DMS53 treated with DMSO at 0.1 percent for 48 hours (cell line): ENCODE data around the gene TTL.
"Not testable (repeated sequence)": the region's sequence is repeated elsewhere in the genome, so short reads cannot be mapped to it uniquely, and the experiment has no call there.

ENCODE experiments used
- DNase-seq: peaks from one replicate; lab custom pipeline; 2025; ENCODE audit not compliant: unreplicated experiment; lab: John Stamatoyannopoulos, UW

Gene TTL

DNA sequence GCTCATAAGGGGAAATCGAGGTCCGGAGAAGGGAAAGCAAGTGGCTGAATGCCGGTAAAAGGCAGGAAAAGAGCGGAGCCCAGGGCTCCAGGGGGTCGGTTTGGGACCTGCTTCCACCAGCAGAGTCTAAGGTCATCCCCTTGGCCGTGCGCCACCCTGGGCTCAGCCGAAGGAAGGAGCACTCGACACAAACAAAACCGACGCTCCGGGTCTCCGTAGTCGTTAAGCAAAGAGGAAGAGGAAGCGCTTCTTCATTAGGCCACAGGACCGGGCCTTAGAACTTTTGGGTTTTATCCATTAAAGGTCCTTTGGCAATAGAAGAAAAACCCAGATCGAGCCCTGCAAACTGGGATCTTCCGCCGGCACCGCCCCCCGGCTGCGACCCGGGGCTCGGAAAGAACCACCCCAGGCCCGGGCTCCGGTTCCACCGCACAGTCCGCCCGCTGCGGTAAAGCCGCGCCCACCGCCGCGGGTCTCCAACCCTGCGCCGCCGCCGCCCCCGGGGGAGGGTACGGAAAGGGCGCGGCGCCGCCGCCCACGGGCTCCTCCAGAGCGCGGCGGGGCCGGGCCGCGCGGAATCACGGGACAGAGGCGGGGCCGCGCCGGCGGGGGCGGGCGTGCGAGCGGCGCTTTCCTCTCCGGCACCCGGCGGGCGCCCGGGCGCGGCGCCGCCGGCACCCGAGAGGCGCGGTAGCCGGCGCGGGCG is at the start of gene TTL:
TTL (plus strand) TSS at position 629 of the 706 bp plus-strand sequence. CDS start 189 bp downstream, outside the sequence.
- DNase-seq, result peak; percentile 76

DNA sequence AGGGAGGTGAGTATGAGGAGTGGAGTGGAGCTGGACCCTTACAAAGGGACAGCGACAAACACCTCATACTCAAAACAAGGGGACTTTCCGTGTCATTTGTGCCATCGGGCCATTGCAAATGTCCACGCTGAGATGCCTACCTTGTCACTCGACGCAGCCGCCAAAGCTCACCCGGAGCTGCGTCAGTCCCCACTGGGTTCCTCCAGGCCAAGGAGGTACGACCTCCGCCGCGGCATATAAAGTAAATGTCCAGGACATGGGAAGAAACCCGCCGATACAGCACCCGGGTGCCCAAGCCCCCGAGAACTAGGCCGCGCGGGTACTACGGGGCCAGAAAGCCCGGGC is 49.6 kb upstream of the TTL start:
- DNase-seq, result not testable (repeated sequence)

DNA sequence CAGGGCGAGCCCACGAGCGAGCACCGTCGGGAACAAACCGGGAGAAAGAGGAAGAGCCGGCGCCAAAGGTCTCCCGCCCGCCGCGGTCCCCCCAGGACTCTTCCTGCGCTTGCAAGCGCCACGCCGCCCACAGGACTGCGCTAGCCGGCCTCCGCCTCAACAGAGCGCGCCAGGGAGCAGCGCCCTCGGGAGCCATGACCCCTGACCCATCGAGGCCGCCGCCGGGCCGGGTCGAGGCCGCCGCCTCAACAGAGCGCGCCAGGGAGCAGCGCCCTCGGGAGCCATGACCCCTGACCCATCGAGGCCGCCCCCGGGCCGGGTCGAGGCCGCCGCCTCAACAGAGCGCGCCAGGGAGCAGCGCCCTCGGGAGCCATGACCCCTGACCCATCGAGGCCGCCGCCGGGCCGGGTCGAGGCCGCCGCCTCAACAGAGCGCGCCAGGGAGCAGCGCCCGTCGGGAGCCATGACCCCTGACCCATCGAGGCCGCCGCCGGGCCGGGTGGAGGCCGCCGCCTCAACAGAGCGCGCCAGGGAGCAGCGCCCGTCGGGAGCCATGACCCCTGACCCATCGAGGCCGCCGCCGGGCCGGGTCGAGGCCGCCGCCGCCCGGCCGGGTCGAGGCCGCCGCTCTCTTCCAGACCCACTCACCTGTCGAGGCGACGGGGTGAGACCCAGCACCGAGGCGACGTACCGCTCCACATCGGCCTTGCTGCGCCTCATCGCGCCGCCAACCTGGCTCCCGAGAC is 49.0 kb upstream of the TTL start:
- DNase-seq, result not testable (repeated sequence)

- DNase-seq, result not testable (repeated sequence)
Measured at GRCh38 chr2:112433480-112433879, 48.5 kb upstream of the TTL start, which contains the start of gene RGPD8. TSS of gene RGPD8 (minus strand) at chr2:112433645. CDS start at chr2:112433453, 192 bp downstream.

DNA sequence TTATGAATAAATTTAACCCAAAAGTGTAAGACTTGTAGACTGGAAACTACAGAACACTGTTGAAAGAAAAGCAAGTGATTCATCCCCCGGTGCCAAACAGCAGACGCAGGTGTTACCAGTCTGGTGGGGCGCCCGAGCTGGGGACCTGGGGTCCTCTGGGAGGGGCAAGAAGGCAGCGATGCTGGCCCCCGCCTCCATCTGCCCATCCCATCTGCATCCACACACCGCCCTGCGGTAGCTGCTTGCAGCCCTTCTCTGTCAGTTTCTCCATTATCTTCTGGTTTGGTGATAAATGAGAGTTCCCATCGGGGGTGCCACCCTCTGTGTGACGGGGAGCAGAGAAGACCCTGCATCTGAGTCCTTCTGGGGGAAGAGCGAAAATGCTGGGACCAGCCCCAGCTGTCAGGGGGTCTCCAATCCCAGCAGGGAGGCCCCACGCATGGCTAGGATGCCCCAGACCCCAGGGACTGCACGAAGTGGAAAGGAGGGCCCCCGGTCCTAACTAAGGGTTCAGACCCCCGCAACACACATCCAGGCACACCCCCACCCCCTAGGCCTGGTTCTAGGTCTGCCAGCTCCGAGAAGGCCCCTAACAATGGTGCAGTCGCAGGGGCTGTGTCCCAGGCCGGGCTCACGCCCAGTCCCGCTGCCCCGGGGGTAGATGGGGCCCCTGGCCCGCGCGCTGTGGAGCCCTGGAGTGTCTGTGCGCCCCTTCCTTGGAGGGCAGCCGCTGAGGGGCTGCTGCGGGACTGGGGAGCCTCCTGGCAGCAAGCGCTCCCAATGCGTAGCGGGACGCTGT is 47.8 kb upstream of the TTL start:
- DNase-seq, result no peak

DNA sequence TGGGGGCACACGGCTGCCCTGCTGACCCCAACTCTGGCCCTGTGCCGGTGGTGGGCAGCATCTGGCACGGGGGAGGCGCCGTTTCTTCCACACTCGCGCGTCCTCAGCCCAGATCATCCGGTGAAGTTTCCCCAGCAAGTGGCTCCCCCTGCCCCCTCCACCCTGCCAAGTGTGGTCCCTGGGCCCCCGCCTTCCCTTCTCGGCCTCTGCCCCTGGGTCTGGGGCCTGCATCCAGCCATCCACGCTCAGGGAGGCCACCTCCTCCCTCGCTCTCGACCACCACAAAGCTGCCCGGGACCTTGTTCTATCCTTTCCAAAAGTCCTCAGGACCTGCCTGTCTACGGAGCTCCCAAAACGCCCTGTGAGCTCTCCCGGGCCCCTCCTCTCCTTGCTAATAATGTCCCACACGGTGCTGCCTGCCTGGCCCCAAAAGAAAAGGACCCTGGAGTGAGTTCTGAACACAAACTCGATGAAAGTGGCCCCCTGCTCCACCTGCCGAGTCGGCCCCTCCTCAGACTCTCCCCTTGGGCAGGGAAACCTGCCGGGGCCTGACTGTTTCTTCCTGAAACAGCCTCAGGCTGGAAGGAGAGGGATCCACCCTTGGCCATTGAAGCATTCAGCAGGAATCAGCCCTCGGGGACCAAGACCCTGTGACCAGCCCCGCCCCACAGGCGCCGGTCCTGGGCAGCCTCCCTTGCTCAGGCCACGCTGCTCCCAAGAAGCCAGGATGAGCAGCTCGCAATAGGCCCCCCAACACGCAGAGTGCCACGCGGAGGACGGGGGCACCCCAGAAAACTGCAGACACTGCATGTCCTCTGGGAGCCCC is 46.9 kb upstream of the TTL start:
- DNase-seq, result not testable (repeated sequence)

DNA sequence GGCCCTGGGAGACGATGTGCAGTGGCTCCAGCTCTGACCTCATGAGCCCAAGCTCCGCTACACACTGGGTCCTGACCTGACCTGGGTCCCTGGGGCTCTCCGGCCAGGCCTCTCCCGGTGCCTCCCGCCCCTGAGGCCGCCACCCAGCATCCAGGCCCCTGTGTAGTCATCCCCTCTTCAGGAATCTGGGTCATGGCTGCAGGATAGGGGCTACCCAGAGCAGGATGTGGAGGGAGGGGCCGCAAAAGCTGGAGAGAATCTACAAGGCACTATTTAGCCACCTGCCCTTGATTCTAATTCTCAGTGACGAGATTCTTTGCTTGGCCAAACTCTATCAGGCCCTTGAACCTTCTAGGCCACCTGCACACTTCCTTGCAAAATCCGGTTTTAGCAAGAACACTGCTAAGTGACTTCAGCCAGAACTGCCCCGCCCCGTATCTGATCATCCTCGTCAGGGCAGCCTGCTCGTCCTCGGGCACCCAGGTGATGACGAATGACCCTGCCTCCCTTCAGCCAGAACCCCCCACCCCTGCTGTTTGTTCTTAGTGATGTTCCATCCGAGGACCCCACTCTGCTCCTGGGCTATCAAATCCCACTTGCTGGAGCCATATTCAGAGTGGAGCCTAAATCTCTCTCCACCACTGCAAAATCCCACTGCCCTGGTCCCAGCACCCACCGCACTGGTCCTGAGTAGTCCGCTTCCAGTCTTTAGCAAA is 46.1 kb upstream of the TTL start:
- not testable (repeated sequence) for DNase-seq

DNA sequence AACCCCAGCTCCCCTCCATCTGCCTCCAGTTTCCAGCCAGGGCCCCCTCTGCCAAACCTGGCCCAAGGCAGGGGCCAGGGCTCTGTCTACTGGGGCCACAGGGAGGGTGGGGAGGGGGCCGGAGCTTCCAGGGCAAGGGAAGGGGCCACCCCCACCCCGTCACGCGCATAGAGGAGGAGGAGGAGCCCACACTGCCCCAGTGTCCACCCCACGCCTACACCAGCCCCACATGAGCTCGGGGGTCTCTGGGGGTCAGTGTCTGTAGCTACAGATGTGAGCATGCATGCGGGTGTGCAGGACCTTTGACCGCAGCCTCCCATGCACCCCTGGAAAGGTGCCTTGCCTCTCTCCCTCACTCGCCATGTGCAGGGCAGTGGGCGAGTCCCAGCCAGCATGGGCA is 45.0 kb upstream of the TTL start:
- not testable (repeated sequence) for DNase-seq

DNA sequence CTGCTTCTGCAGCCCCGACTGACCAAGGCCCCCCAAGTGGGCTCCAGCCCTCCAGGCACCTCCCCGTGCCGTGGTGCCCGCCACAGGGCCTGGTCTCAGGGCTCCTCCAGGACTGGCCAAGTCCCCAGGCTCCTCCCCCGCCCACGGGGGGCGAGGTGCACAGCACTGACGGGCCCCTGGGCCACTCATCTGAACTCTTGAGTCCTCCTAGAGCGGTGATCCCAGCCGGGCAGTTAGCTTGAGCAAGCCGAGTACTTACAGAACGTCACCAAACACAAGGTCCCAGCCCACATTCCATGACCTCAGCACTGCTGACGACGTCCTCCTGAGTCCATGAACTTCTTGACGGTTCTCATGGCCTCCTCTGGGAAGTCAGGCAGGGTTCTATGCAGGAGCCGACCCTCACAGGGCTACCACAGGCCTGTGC is 44.5 kb upstream of the TTL start:
- not testable (repeated sequence) for DNase-seq

DNA sequence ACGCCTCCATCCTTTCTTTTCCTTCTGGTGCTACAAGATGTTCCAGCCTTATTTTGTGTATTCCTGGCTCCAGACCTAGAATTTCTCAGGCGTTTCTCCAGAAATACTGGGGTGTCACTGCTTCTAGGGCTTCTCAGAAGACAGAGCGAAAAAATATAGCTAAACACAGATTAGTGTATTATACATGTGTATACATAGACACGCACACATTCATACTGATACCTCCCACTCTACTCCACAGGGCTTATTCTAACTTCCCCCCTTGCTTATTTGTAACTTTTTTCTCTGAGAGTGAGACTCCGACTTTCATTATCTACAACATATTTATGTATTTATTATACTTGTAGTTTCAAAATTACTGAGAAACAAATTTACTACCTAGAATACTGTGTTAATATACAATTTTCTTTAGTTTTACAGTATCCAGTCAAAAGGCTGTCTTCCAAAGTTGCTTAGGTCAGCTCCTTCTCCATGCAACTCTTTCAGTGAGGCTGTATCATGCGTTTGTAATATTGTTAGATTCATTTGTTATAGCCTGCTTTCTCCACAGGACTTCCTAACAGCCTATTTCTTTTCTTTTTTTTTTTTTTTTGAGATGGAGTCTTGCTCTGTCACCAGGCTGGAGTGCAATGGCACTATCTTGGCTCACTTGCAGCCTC is 43.2 kb upstream of the TTL start:
- not testable (repeated sequence) for DNase-seq

DNA sequence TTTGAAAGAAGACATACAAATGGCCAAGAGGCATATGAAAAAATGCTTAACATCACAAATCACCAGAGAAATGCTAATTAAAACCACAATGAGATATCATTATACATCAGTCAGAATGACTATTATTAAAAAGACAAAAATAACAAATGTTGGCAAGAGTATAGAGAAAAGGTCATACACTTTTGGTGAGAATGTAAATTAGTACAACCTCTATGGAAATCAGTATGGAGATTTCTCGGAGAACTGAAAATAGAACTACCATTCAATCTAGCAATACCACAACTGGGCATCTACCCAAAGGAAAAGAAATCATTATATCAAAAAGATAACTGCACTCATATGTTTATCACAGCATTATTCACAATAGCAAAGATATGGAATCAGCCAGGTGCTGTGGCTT is 37.7 kb upstream of the TTL start:
- DNase-seq, result not testable (repeated sequence)

DNA sequence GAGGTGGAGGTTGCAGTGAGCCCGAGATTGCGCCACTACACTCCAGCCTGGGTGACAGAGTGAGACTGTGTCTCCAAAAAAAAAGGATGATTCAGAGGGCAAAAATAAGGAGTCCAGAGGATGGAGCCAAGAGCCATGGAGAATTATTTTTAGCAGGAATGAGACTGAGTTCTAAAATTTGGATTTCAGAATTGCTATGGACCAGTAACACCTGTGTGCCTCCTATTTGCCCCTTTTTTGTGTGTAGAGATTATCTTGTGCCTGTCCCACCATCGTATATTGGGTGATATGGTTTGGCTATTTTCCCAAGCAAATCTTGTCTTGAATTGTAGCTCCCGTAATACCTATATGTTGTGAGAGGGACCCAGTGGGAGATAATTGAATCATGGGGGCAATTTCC is 32.1 kb upstream of the TTL start:
- no peak for DNase-seq

- DNase-seq, result no peak
Measured at GRCh38 chr2:112451317-112451716, 30.6 kb upstream of the TTL start.

DNA sequence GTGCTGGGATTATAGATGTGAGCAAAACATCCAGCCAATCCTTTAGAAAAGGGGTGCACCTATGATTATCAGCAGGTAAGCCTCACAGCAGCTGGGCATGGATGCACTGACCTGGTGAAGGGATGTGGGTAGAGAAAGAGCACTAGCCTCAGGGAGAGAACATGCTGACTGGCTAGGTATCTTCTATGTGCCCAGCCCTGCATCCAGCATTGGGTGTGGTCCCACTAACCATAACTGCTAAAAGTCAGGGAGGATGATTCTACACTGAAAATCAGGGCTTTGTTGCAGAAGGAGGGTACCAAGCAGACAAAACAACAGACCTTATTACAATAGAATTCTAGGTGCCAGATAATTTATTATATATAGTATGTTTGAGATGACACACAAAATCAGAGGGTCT is 27.4 kb upstream of the TTL start:
- no peak for DNase-seq

DNA sequence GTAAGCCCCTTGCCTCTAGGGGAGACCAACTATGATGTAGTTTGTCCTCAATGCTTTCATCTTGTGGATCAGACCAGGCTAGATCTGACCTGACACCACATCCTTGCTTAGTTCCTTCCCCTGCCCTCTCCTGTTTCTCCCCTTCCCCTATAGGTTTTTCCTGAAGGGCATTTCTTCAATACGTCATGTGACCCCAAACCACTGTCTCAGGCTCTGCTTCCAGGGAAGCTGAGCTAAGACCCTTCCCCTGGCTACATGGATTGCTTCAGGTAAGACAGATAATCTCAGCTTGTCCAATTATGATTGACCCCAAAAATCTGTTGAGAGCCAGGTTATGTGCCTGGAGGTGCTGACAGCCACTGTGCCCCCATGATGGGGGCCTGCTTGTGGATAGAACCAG is 22.6 kb upstream of the TTL start:
- DNase-seq, result no peak

- DNase-seq, result no peak
Measured at GRCh38 chr2:112462178-112462577, 19.8 kb upstream of the TTL start.

DNA sequence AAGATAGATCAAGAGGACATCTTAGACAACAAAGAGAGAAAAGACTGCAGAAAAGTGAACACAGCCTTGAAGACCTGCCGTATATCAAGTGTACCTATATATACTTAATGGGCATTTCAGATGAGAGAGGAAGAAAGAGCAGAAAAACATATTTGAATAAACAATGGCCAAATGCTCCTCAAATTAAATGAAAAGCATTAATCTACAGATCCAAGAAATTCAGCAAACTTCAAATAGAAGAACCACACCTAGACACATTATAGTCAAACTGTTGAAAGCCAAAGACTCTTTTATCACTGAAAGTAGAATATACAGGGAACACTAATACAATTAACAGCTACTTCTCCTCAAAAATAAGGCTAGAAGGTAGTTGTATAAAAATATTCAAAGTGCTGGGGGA is 18.7 kb upstream of the TTL start:
- DNase-seq, result no peak

- DNase-seq, result peak; percentile 11
Measured at GRCh38 chr2:112465382-112465781, 16.6 kb upstream of the TTL start.

DNA sequence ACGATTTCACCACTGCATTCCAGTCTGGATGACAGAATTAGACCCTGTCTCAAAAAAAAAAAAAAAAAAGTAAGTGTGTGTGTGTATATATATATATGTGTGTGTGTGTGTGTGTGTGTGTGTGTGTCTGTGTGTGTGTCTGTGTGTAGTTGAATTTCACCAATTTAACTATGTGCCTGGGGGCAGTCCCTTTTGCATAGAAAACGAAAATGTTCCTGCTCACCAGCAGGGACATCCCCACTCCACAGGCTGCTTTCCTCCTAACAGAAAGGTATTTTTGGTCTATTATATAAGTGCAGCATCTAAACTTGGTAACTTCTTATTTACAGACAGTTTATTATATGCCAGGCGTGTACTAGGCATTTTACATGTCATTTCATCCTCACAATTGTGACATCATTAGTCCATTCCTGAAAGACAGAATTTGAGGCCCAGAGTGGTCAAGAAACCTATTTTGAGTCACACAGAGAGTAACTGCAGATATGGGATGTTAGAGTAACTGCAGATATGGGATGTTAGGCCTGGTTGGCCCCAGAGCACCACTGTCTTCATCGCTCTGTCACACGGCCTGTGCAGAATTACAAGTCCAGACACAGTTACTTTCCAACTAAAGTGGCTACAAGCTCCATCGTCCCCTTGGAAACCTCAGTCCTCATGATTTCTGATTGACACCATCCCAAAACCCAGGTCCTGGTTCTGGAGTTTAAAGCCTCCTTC is 9.3 kb upstream of the TTL start:
- DNase-seq, result no peak
